ENCODE results near the gene UNK. TPM values are rescaled to one million over a fixed set of nuclear protein-coding genes. Genes with fewer than 3 reads are reported as not detected.
A peak's percentile ranks its signal among the peaks of the same experiment; 100 is the strongest.

Gene UNK
- total and polyA plus RNA-seq, 9 of the 15 experiments (the other 6 are each of a cell fraction or from before 2014, with no cell fraction given), result 12.8 to 38.6 (median 24.8) TPM

DNA sequence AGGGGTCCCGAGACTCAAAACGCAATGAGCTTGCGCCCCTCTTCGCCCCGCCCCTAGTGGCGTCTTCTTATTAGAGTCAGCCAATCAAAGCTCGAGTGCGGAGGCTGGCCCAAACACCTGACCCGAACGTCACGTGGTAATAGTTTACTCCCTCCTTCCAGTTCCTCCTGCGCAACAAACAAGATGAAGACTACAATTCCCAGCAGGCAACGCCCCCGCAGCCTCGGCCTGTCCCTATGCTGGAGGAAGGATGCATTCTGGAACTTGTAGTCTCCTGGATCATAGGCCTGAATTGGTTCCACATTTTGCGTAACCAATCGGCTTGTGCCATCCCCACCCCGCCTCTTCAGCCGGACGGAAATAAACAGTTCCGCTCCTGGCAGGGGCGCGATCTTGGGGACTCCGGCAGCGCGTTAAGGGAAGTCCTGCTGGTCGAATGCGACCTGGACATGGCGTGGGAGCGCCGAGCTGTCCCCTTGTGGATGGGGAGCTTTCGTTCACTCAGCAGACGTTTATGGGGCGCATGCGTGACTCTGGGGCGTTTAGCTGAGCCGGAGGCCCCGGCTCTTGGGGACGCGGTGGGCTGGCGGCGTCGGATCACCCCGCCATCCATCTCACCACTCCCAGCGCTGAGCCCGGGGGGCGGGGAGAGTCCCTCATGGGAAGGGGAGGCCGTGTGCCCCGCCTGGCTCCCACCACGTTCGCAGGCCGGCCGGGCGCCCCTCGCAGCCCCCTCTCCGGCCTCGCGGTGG is 70.9 kb downstream of the UNK start, which contains the start of gene WBP2 (continued):
- TF ChIP-seq, protein P1, sequence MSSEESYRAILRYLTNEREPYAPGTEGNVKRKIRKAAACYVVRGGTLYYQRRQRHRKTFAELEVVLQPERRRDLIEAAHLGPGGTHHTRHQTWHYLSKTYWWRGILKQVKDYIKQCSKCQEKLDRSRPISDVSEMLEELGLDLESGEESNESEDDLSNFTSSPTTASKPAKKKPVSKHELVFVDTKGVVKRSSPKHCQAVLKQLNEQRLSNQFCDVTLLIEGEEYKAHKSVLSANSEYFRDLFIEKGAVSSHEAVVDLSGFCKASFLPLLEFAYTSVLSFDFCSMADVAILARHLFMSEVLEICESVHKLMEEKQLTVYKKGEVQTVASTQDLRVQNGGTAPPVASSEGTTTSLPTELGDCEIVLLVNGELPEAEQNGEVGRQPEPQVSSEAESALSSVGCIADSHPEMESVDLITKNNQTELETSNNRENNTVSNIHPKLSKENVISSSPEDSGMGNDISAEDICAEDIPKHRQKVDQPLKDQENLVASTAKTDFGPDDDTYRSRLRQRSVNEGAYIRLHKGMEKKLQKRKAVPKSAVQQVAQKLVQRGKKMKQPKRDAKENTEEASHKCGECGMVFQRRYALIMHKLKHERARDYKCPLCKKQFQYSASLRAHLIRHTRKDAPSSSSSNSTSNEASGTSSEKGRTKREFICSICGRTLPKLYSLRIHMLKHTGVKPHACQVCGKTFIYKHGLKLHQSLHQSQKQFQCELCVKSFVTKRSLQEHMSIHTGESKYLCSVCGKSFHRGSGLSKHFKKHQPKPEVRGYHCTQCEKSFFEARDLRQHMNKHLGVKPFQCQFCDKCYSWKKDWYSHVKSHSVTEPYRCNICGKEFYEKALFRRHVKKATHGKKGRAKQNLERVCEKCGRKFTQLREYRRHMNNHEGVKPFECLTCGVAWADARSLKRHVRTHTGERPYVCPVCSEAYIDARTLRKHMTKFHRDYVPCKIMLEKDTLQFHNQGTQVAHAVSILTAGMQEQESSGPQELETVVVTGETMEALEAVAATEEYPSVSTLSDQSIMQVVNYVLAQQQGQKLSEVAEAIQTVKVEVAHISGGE (CRISPR knock-in tag; IDR thresholded peaks at IDR 0.05), result peak in 1 of 3 experiments; percentile 93; a peak in 2 of 6 replicates
- peak; percentile 97 for TF ChIP-seq ZBTB17 (CRISPR knock-in tag; IDR thresholded peaks at IDR 0.05)
- no peak; the same call in 1 of the 2 replicates for TF ChIP-seq GTF2F1 (IDR thresholded peaks at IDR 0.05; ENCODE audit: low read depth, low read length)
- TF ChIP-seq CREB3 (tag; conservative IDR thresholded peaks at IDR 0.05; ENCODE audit: low read depth), result no peak
- TF ChIP-seq, protein P2, sequence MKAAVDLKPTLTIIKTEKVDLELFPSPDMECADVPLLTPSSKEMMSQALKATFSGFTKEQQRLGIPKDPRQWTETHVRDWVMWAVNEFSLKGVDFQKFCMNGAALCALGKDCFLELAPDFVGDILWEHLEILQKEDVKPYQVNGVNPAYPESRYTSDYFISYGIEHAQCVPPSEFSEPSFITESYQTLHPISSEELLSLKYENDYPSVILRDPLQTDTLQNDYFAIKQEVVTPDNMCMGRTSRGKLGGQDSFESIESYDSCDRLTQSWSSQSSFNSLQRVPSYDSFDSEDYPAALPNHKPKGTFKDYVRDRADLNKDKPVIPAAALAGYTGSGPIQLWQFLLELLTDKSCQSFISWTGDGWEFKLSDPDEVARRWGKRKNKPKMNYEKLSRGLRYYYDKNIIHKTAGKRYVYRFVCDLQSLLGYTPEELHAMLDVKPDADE (conservative IDR thresholded peaks at IDR 0.05; ENCODE audit: control insufficient read depth, low read depth, low read length), result peak; percentile 96; the same call in 1 of the 2 replicates
- peak; percentile 47; the same call in 1 of the 2 replicates for TF ChIP-seq CHD2 (IDR thresholded peaks at IDR 0.05; ENCODE audit: low read depth, low read length)
- peak; percentile 18 to 66 (median 59); a peak in 5 of 6 replicates for TF ChIP-seq CTCF (IDR thresholded peaks at IDR 0.05 in 2 of 3, conservative IDR thresholded peaks at IDR 0.05 in 1 of 3; ENCODE audit: insufficient read depth in 2 of 3, low read depth in 1 of 3, low read length in 3 of 3)
- TF ChIP-seq RAD21 (CRISPR knock-in tag; conservative IDR thresholded peaks at IDR 0.05 in 1 of 2, IDR thresholded peaks at IDR 0.05 in 1 of 2), result no peak; a peak in 2 of 4 replicates
- TF ChIP-seq C11orf30 (IDR thresholded peaks at IDR 0.05; ENCODE audit: low read depth), result peak; percentile 85
- TF ChIP-seq ZNF644 (tag; IDR thresholded peaks at IDR 0.05; ENCODE audit: low read depth), result peak; percentile 93; the same call in 1 of the 2 replicates
- peak; percentile 22; the same call in 1 of the 2 replicates for TF ChIP-seq NFIC (IDR thresholded peaks at IDR 0.05)
- TF ChIP-seq RBM17 (IDR thresholded peaks at IDR 0.05; ENCODE audit: borderline replicate concordance, low read depth, low read length), result no peak
- no peak for TF ChIP-seq ATF4 (CRISPR knock-in tag; IDR thresholded peaks at IDR 0.05)
- peak; percentile 81 for TF ChIP-seq MTA3 (IDR thresholded peaks at IDR 0.05; ENCODE audit: borderline replicate concordance)
- peak; percentile 90 for TF ChIP-seq PHF8 (IDR thresholded peaks at IDR 0.05; ENCODE audit: borderline replicate concordance, low read length)
- no peak for TF ChIP-seq DIDO1 (tag; IDR thresholded peaks at IDR 0.05; ENCODE audit: low read depth)
- TF ChIP-seq ZNF324 (CRISPR knock-in tag; IDR thresholded peaks at IDR 0.05), result 0 out of 2 replicates have a peak, but pooled peaks have one; percentile 40
